ENCODE measurements around the gene JAK3. TPM values are rescaled to one million over a fixed set of nuclear protein-coding genes. Genes with fewer than 3 reads are reported as not detected.

Gene JAK3
- total and polyA plus RNA-seq, 2 of the 8 experiments (the other 6 are each of a cell fraction or from before 2014, with no cell fraction given), result 4.0 to 4.7 TPM

DNA sequence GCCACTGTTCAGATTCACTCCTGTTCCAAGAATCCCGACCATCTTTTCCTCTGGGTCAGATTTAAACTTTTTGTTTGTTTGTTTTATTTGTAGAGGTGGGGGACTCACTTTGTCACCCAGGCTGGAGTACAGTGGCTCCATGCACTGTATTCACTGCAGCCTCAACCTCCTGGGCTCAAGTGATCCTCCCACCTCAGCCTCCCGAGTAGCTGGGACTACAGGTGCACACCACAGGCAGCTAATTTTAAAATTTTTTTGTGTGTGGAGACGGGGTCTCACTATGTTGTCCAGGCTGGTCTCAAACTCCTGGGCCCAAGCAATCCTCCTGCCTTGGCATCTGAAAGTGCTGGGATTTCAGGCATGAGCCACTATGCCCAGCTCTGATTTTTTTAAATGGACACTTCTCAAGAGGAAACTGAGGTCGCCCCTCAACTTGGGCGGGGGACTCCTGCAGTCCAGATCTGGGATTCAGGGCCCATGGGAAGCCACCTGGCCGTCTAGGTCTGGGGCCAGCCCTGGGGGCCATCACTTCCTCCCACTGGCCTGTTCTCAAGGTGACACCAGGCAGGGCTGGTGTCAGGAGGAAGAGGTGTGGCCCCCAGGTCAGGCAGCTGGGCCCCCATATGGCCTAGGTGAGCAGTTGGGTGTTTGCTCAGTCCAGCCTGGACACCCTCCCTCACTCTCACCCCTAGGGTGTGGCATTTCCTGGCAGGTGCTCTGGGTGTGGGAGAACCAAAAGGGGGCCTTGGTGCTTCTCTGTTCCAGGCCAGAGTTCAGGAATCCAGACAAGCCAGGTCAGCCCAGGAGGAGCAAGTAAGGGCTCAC, 51.6 kb downstream of the JAK3 start (continued):
- no peak for TF ChIP-seq KDM1A (IDR thresholded peaks at IDR 0.05; ENCODE audit: borderline replicate concordance, low read length)

Data from H1 (cell line).